ENCODE results near the gene MGA. TPM values are rescaled to one million over a fixed set of nuclear protein-coding genes. Genes with fewer than 3 reads are reported as not detected.
"Not testable (repeated sequence)": the region's sequence is repeated elsewhere in the genome, so short reads cannot be mapped to it uniquely, and the experiment has no call there.

The MGA gene
- total RNA-seq, 4 donors from 2014 or later = 21.0 to 44.7 (median 38.3) TPM

GRCh38 chr15:41735046-41735445 is 74.8 kb downstream of the MGA start:
- Histone ChIP-seq H3K9me3 (no peaks in the 10 kb centered on the region), H3K36me3 (peaks cover 56% of the 10 kb centered on the region), H3K27ac (no peak overlapping the region), H3K27me3 (no peaks in the 10 kb centered on the region), H3K4me1 (no peaks in the 10 kb centered on the region), H3K4me3 (no peak overlapping the region)
- DNase-seq (ENCODE audit: low spot score in 2 of 2) = no peak
- TF ChIP-seq EP300 (IDR thresholded peaks at IDR 0.05) (no peak), POLR2AphosphoS5 (IDR thresholded peaks at IDR 0.05) (no peak), CTCF (IDR thresholded peaks at IDR 0.05) (no peak), POLR2A (IDR thresholded peaks at IDR 0.05) (no peak)
- 94% methylated on average over 4 of the region's 4 CpGs for WGBS

GRCh38 chr15:41735492-41735891 is 75.3 kb downstream of the MGA start:
- H3K4me3 ChIP-seq; H3K9me3 ChIP-seq; H3K4me1 ChIP-seq; H3K27me3 ChIP-seq; H3K27ac ChIP-seq; DNase-seq (ENCODE audit: low spot score in 2 of 2): not testable (repeated sequence)
- 95% methylated on average over 10 of the region's 10 CpGs for WGBS
- peaks cover 52% of the 10 kb centered on the region for H3K36me3 ChIP-seq

GRCh38 chr15:41746802-41747201 is 86.6 kb downstream of the MGA start:
- DNase-seq (ENCODE audit: low spot score in 2 of 2) = no peak
- Histone ChIP-seq H3K27me3 (no peaks in the 10 kb centered on the region), H3K4me1 (no peaks in the 10 kb centered on the region), H3K9me3 (no peaks in the 10 kb centered on the region), H3K4me3 (no peak overlapping the region), H3K36me3 (peaks cover 34% of the 10 kb centered on the region), H3K27ac (no peak overlapping the region)
- whole genome bisulfite sequencing = 56% methylated on average over 1 of the region's 1 CpG
- TF ChIP-seq POLR2AphosphoS5 (IDR thresholded peaks at IDR 0.05) (no peak), POLR2A (IDR thresholded peaks at IDR 0.05) (no peak), CTCF (IDR thresholded peaks at IDR 0.05) (no peak), EP300 (IDR thresholded peaks at IDR 0.05) (no peak)

GRCh38 chr15:41756198-41756597 is 96.0 kb downstream of the MGA start:
- Histone ChIP-seq H3K4me3 (no peak overlapping the region), H3K36me3 (peaks cover 28% of the 10 kb centered on the region), H3K9me3 (no peaks in the 10 kb centered on the region), H3K27ac (no peak overlapping the region), H3K27me3 (no peaks in the 10 kb centered on the region), H3K4me1 (no peaks in the 10 kb centered on the region)
- no peak for DNase-seq (ENCODE audit: low spot score in 2 of 2)
- TF ChIP-seq CTCF (IDR thresholded peaks at IDR 0.05) = no peak
- no peak for TF ChIP-seq POLR2A (IDR thresholded peaks at IDR 0.05)
- WGBS = 90% methylated on average over 2 of the region's 2 CpGs

GRCh38 chr15:41772720-41773331 is 112.6 kb downstream of the MGA start:
- H3K27me3 ChIP-seq = no peaks in the 10 kb centered on the region
- no peak for TF ChIP-seq POLR2AphosphoS5 (IDR thresholded peaks at IDR 0.05)
- TF ChIP-seq POLR2A (IDR thresholded peaks at IDR 0.05) = no peak
- peak; percentile 75 to 91 for TF ChIP-seq CTCF (IDR thresholded peaks at IDR 0.05)
- no peaks in the 10 kb centered on the region for H3K9me3 ChIP-seq
- no peak overlapping the region for H3K27ac ChIP-seq
- peaks cover 3% of the 10 kb centered on the region for H3K36me3 ChIP-seq
- no peak for DNase-seq (ENCODE audit: low spot score in 2 of 2)
- H3K4me1 ChIP-seq = peaks cover 45% of the 10 kb centered on the region
- 44% methylated on average over 8 of the region's 8 CpGs for WGBS
- no peak overlapping the region for H3K4me3 ChIP-seq

- no peak for TF ChIP-seq POLR2AphosphoS5 (IDR thresholded peaks at IDR 0.05)
- TF ChIP-seq EP300 (IDR thresholded peaks at IDR 0.05) = no peak
- no peak for TF ChIP-seq POLR2A (IDR thresholded peaks at IDR 0.05)
- no peak for TF ChIP-seq CTCF (IDR thresholded peaks at IDR 0.05)
- peaks cover 50% of the 10 kb centered on the region for H3K4me1 ChIP-seq
- H3K9me3 ChIP-seq = no peaks in the 10 kb centered on the region
- H3K27me3 ChIP-seq = no peaks in the 10 kb centered on the region
- H3K4me3 ChIP-seq = peak overlapping the region; percentile 86
- H3K27ac ChIP-seq = peak overlapping the region; percentile 84
- 39% methylated on average over 5 of the region's 5 CpGs for WGBS
- DNase-seq (ENCODE audit: low spot score in 2 of 2) = no peak
- H3K36me3 ChIP-seq = no peaks in the 10 kb centered on the region
Measured at GRCh38 chr15:41773332-41773728, 113.1 kb downstream of the MGA start.

All from suprapubic skin (tissue), 4 donors.